OCI-LY3 (cell line): Measurements from ENCODE around the gene ENHO.

Experiments
- EZH2phosphoT487 ChIP-seq: fragments of 200-600 bp; shearing (Covaris generic); IDR thresholded peaks from 2 replicates; pipeline ENCODE4 v1.6.1; 2018; ENCODE audit warnings: antibody characterized with exemption, mixed run types, low read depth
- TF ChIP-seq, protein P1 (sequence below): fragments of 200-600, 300-600 bp; sonication (generic); IDR thresholded peaks from 2 replicates; pipeline ENCODE4 v1.5.1; 2014; ENCODE audit warnings: antibody characterized with exemption, low read length, low read depth

GRCh38 chr9:34491596-34491995 lies 31.2 kb downstream of the ENHO start:
- TF ChIP-seq, protein P1, sequence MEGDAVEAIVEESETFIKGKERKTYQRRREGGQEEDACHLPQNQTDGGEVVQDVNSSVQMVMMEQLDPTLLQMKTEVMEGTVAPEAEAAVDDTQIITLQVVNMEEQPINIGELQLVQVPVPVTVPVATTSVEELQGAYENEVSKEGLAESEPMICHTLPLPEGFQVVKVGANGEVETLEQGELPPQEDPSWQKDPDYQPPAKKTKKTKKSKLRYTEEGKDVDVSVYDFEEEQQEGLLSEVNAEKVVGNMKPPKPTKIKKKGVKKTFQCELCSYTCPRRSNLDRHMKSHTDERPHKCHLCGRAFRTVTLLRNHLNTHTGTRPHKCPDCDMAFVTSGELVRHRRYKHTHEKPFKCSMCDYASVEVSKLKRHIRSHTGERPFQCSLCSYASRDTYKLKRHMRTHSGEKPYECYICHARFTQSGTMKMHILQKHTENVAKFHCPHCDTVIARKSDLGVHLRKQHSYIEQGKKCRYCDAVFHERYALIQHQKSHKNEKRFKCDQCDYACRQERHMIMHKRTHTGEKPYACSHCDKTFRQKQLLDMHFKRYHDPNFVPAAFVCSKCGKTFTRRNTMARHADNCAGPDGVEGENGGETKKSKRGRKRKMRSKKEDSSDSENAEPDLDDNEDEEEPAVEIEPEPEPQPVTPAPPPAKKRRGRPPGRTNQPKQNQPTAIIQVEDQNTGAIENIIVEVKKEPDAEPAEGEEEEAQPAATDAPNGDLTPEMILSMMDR = no peak
- no peak for TF ChIP-seq EZH2phosphoT487
